PC-9 (cell line): Measurements from ENCODE around the gene DNAJB8. TPM values are rescaled to one million over a fixed set of nuclear protein-coding genes. Genes with fewer than 3 reads are reported as not detected.
A peak's percentile ranks its signal among the peaks of the same experiment; 100 is the strongest.

ENCODE experiments used
- BruUV-seq: library from RNA; stranded (reverse); fragments of 400-500 nt; replicated peaks from 2 replicates; lab custom pipeline; 2021; lab: Mats Ljungman, UMichigan
- CTCF ChIA-PET: fragments of 300-600 bp; sonication (Branson Sonifier 250); formaldehyde crosslinking; loops from one replicate; lab custom pipeline; 2022; ENCODE audit warnings: antibody characterized with exemption; lab: Charles Lee
- POLR2A ChIA-PET: fragments of 300-600 bp; sonication (Branson Sonifier 250); formaldehyde crosslinking; loops from one replicate; lab custom pipeline; 2022; ENCODE audit warnings: antibody characterized with exemption; ENCODE audit not compliant: unreplicated experiment; lab: Charles Lee
- DNase-seq, 2 experiments: peaks; one replicate each; pipeline versions ENCODE4 v3.0.0 to v3.0.0-alpha.2; 2015 to 2022; ENCODE audit warnings: mixed read lengths in 1 of 2
- H2AFZ ChIP-seq: fragments of 200-600 bp; sonication (generic); 2 replicates; pipeline ENCODE4 v1.8.1; 2017; ENCODE audit warnings: antibody characterized with exemption
- H3F3A ChIP-seq: fragments of 200-600 bp; sonication (generic); 2 replicates; pipeline ENCODE4 v1.8.1; 2017; ENCODE audit warnings: antibody characterized with exemption, mild to moderate bottlenecking, low read depth; ENCODE audit not compliant: insufficient read depth
- H3K27ac ChIP-seq: fragments of 200-600 bp; sonication (generic); 2 replicates; pipeline ENCODE4 v1.6.1; 2016; ENCODE audit warnings: mixed run types
- H3K27me3 ChIP-seq: fragments of 200-600 bp; sonication (generic); 2 replicates; pipeline ENCODE4 v1.6.1; 2016; ENCODE audit warnings: low read depth, mixed run types; ENCODE audit not compliant: insufficient read depth
- H3K36me3 ChIP-seq: fragments of 200-600 bp; sonication (generic); 2 replicates; pipeline ENCODE4 v1.6.1; 2016; ENCODE audit warnings: low read depth, mixed run types
- H3K4me1 ChIP-seq: fragments of 200-600 bp; sonication (generic); replicated peaks from 2 replicates; pipeline ENCODE4 v1.6.1; 2016; ENCODE audit warnings: mixed run types; ENCODE audit not compliant: insufficient read depth
- H3K4me2 ChIP-seq: fragments of 200-600 bp; sonication (generic); 2 replicates; pipeline ENCODE4 v1.6.1; 2017; ENCODE audit warnings: mixed run types
- H3K4me3 ChIP-seq: fragments of 200-600 bp; sonication (generic); 2 replicates; pipeline ENCODE4 v1.6.1; 2016; ENCODE audit warnings: mixed run types
- H3K79me2 ChIP-seq: fragments of 200-600 bp; sonication (generic); 2 replicates; pipeline ENCODE4 v1.6.1; 2017; ENCODE audit warnings: low read depth, mixed run types
- H3K9me2 ChIP-seq: fragments of 200-600 bp; sonication (generic); 2 replicates; pipeline ENCODE4 v1.8.1; 2017; ENCODE audit warnings: mild to moderate bottlenecking; ENCODE audit not compliant: insufficient read depth
- H3K9me3 ChIP-seq: fragments of 200-600 bp; sonication (generic); 2 replicates; pipeline ENCODE4 v1.8.1; 2016; ENCODE audit warnings: low read depth; ENCODE audit not compliant: insufficient read depth
- H4K20me1 ChIP-seq: fragments of 200-600 bp; sonication (generic); 2 replicates; pipeline ENCODE4 v1.8.1; 2017; ENCODE audit not compliant: insufficient read depth
- CTCF ChIP-seq: fragments of 200-600 bp; sonication (generic); conservative IDR thresholded peaks from 2 replicates; pipeline ENCODE4 v1.6.1; 2017; ENCODE audit warnings: mixed run types, antibody characterized with exemption, mild to moderate bottlenecking, moderate library complexity
- EZH2 ChIP-seq: fragments of 200-600 bp; sonication (generic); IDR thresholded peaks from 2 replicates; pipeline ENCODE4 v1.8.0; 2017; ENCODE audit warnings: antibody characterized with exemption, low read depth
- intact Hi-C: fragments of 100-400 bp; cut with micrococcal nuclease; formaldehyde crosslinking; loops from one replicate; pipeline ENCODE4 v1.10.0; 2022; ENCODE audit not compliant: unreplicated experiment
- total RNA-seq: library from RNA; stranded (reverse); gene quantifications from 2 replicates; pipeline ENCODE4 v1.2.3, GENCODE V29; 2021

DNAJB8 gene
- total RNA-seq, 1 experiment from 2014 or later: not detected

GRCh38 chr3:128506754-128507153 lies 40.1 kb upstream of the DNAJB8 start:
- H3K4me2 ChIP-seq: no peak overlapping the region
- no peaks in the 10 kb centered on the region for H4K20me1 ChIP-seq
- H3K36me3 ChIP-seq: no peaks in the 10 kb centered on the region
- H3K4me3 ChIP-seq: no peak overlapping the region
- POLR2A ChIA-PET: no interaction called here
- H3K9me2 ChIP-seq: no peaks in the 10 kb centered on the region; the same call in 1 of the 2 replicates
- H2AFZ ChIP-seq: no peak overlapping the region
- peaks cover 19% of the 10 kb centered on the region for H3K4me1 ChIP-seq
- DNase-seq: peak in 1 of 2 experiments; percentile 46
- peaks cover 7% of the 10 kb centered on the region; the same call in 1 of the 2 replicates for H3F3A ChIP-seq
- TF ChIP-seq EZH2 (no peak), CTCF (no peak)
- intact Hi-C loops: no loop called here
- H3K27ac ChIP-seq: no peak overlapping the region
- no TSS peak for BruUV-seq
- 0 out of 2 replicates have a peak, but pooled peaks cover 3% of the 10 kb centered on the region for H3K9me3 ChIP-seq
- no peaks in the 10 kb centered on the region for H3K79me2 ChIP-seq
- CTCF ChIA-PET: interaction anchor here (0.6 kb wide), 1 partner anchor 75 kb away, joined by 9 read pairs; no protein-coding TSS in a partner anchor
- H3K27me3 ChIP-seq: no peaks in the 10 kb centered on the region

- intact Hi-C loops: loop anchor here (1.0 kb wide), 2 partner anchors 15 to 81 kb away; no protein-coding TSS in a partner anchor
- BruUV-seq: no TSS peak
- Histone ChIP-seq H3K27ac (no peak overlapping the region), H3F3A (peaks cover 7% of the 10 kb centered on the region; the same call in 1 of the 2 replicates), H3K79me2 (no peaks in the 10 kb centered on the region), H4K20me1 (no peaks in the 10 kb centered on the region), H3K4me2 (no peak overlapping the region), H3K4me1 (peaks cover 19% of the 10 kb centered on the region), H3K27me3 (no peaks in the 10 kb centered on the region), H2AFZ (no peak overlapping the region), H3K36me3 (no peaks in the 10 kb centered on the region), H3K9me3 (0 out of 2 replicates have a peak, but pooled peaks cover 3% of the 10 kb centered on the region), H3K9me2 (no peaks in the 10 kb centered on the region), H3K4me3 (no peak overlapping the region)
- DNase-seq: no peak
- TF ChIP-seq EZH2: no peak
- ChIA-PET POLR2A (interaction anchor here (0.5 kb wide), 1 partner anchor 23 kb away, joined by 6 read pairs; no protein-coding TSS in a partner anchor), CTCF (no interaction called here)
Observed at GRCh38 chr3:128505771-128506170, 39.1 kb upstream of the DNAJB8 start.

- CTCF ChIA-PET: no interaction called here
- H3K4me1 ChIP-seq: peaks cover 19% of the 10 kb centered on the region
- H3K79me2 ChIP-seq: no peaks in the 10 kb centered on the region
- TF ChIP-seq EZH2: no peak
- no peak for TF ChIP-seq CTCF
- H4K20me1 ChIP-seq: no peaks in the 10 kb centered on the region
- DNase-seq: peak; percentile 85 to 86
- peak overlapping the region; percentile 52 for H3K4me2 ChIP-seq
- POLR2A ChIA-PET: interaction anchor here (0.5 to 0.6 kb wide), 2 partner anchors 17 to 22 kb away, joined by 6 read pairs; no protein-coding TSS in a partner anchor
- H3K9me3 ChIP-seq: 0 out of 2 replicates have a peak, but pooled peaks cover 3% of the 10 kb centered on the region
- no peaks in the 10 kb centered on the region for H3K27me3 ChIP-seq
- peaks cover 7% of the 10 kb centered on the region; the same call in 1 of the 2 replicates for H3F3A ChIP-seq
- H3K36me3 ChIP-seq: no peaks in the 10 kb centered on the region
- no peak overlapping the region for H2AFZ ChIP-seq
- H3K9me2 ChIP-seq: no peaks in the 10 kb centered on the region
- no peak overlapping the region for H3K4me3 ChIP-seq
- intact Hi-C loops: loop anchor here (1.0 kb wide), 2 partner anchors 15 to 81 kb away; no protein-coding TSS in a partner anchor
- H3K27ac ChIP-seq: peak overlapping the region; percentile 48
- BruUV-seq: no TSS peak
Observed at GRCh38 chr3:128504963-128505730, 38.5 kb upstream of the DNAJB8 start.
